ENCODE measurements around the gene NXPH3. TPM values are rescaled to one million over a fixed set of nuclear protein-coding genes. Genes with fewer than 3 reads are reported as not detected.

NXPH3 gene
- total RNA-seq, 2 donors from 2014 or later = 61.7 to 131 TPM

GRCh38 chr17:49612726-49613125, 37.1 kb downstream of the NXPH3 start:
- ATAC-seq (ENCODE audit: insufficient number of reproducible peaks, low FRiP score, low read depth) (no peak), DNase-seq (ENCODE audit: low spot score) (no peak)
- H3K9me3 ChIP-seq = no peaks in the 10 kb centered on the region
- peaks cover 22% of the 10 kb centered on the region for H3K36me3 ChIP-seq
- H3K4me3 ChIP-seq = no peak overlapping the region
- no peaks in the 10 kb centered on the region for H3K27me3 ChIP-seq (replicated peaks; ENCODE audit: insufficient read depth)
- H3K27ac ChIP-seq = peak overlapping the region; percentile 79
- peaks cover 51 to 71% of the 10 kb centered on the region in 2 donors for H3K4me1 ChIP-seq (ENCODE audit: control insufficient read depth in 1 of 2, low read depth in 2 of 2)
- TF ChIP-seq CTCF (IDR thresholded peaks at IDR 0.05) = no peak

GRCh38 chr17:49613182-49613800, 37.6 kb downstream of the NXPH3 start:
- DNase-seq (ENCODE audit: low spot score) (no peak), ATAC-seq (ENCODE audit: insufficient number of reproducible peaks, low FRiP score, low read depth) (no peak)
- H3K27me3 ChIP-seq (replicated peaks; ENCODE audit: insufficient read depth) = no peaks in the 10 kb centered on the region
- no peaks in the 10 kb centered on the region for H3K9me3 ChIP-seq
- TF ChIP-seq CTCF (IDR thresholded peaks at IDR 0.05) = no peak
- H3K27ac ChIP-seq = peak overlapping the region; percentile 79
- H3K36me3 ChIP-seq = peaks cover 19% of the 10 kb centered on the region
- no peak overlapping the region for H3K4me3 ChIP-seq
- H3K4me1 ChIP-seq (ENCODE audit: control insufficient read depth in 1 of 2, low read depth in 2 of 2) = peaks cover 51 to 76% of the 10 kb centered on the region in 2 donors

GRCh38 chr17:49616086-49616485, 40.4 kb downstream of the NXPH3 start:
- no peaks in the 10 kb centered on the region for H3K9me3 ChIP-seq
- DNase-seq (ENCODE audit: low spot score) (no peak), ATAC-seq (ENCODE audit: insufficient number of reproducible peaks, low FRiP score, low read depth) (no peak)
- peaks cover 15% of the 10 kb centered on the region for H3K36me3 ChIP-seq
- peak overlapping the region; percentile 51 to 69 for H3K27ac ChIP-seq
- peaks cover 36 to 82% of the 10 kb centered on the region in 2 donors for H3K4me1 ChIP-seq (ENCODE audit: control insufficient read depth in 1 of 2, low read depth in 2 of 2)
- TF ChIP-seq CTCF (IDR thresholded peaks at IDR 0.05) = peak; percentile 50
- no peaks in the 10 kb centered on the region for H3K27me3 ChIP-seq (replicated peaks; ENCODE audit: insufficient read depth)
- peak overlapping the region; percentile 22 for H3K4me3 ChIP-seq

GRCh38 chr17:49616601-49617131, 41.0 kb downstream of the NXPH3 start:
- peaks cover 18% of the 10 kb centered on the region for H3K36me3 ChIP-seq
- H3K4me3 ChIP-seq = peak overlapping the region; percentile 30
- TF ChIP-seq CTCF (IDR thresholded peaks at IDR 0.05) = no peak
- H3K27ac ChIP-seq = peak overlapping the region; percentile 51 to 69
- peaks cover 33 to 82% of the 10 kb centered on the region in 2 donors for H3K4me1 ChIP-seq (ENCODE audit: control insufficient read depth in 1 of 2, low read depth in 2 of 2)
- ATAC-seq (ENCODE audit: insufficient number of reproducible peaks, low FRiP score, low read depth) = no peak
- DNase-seq (ENCODE audit: low spot score) = no peak
- no peaks in the 10 kb centered on the region for H3K9me3 ChIP-seq
- no peaks in the 10 kb centered on the region for H3K27me3 ChIP-seq (replicated peaks; ENCODE audit: insufficient read depth)

GRCh38 chr17:49618028-49618611, 42.4 kb downstream of the NXPH3 start:
- TF ChIP-seq CTCF (IDR thresholded peaks at IDR 0.05) = no peak
- Histone ChIP-seq H3K4me1 (ENCODE audit: control insufficient read depth in 1 of 2, low read depth in 2 of 2) (peaks cover 38 to 82% of the 10 kb centered on the region in 2 donors), H3K27ac (peak overlapping the region; percentile 25 to 69), H3K27me3 (replicated peaks; ENCODE audit: insufficient read depth) (no peaks in the 10 kb centered on the region), H3K36me3 (peaks cover 23% of the 10 kb centered on the region), H3K4me3 (no peak overlapping the region), H3K9me3 (no peaks in the 10 kb centered on the region)
- ATAC-seq (ENCODE audit: insufficient number of reproducible peaks, low FRiP score, low read depth) = no peak
- no peak for DNase-seq (ENCODE audit: low spot score)
